ENCODE measurements around the gene HCN1.

HCN1 gene

DNA sequence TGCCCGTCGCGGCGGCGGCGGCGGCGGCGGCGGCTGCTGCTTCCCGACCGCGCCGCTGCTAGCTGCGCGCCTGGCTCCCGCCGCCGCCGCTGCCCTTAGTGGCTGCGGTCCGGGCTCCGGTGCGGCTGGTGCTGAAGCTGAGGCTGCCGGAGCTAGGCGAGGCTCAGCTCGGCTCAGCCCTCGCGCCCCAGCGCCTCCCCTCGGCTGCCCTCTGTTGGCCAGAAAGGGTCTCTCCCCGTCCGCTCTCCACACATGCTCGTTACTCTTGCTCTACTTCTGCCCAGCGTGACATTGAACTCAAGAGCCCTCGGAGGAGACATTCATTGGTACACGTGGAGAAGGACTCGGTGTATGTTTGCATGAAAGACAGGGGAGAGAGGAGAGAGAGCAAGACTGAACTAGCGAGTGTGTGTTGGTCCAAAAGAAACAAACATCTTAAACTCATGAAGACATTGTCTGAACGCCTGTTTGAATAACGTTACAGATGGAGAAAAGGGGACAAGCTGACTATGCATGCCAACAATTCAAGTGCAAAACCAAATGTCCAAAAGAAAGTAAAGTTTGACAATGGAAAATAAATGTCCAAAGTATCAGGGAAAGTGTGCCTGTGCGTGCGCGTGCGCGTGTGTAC lies at the start of gene HCN1:
Gene HCN1, minus strand, starts transcription at position 175 of the 631 bp plus-strand sequence.
- no peak for DNase-seq (ENCODE audit: low read depth in 2 of 2)

DNA sequence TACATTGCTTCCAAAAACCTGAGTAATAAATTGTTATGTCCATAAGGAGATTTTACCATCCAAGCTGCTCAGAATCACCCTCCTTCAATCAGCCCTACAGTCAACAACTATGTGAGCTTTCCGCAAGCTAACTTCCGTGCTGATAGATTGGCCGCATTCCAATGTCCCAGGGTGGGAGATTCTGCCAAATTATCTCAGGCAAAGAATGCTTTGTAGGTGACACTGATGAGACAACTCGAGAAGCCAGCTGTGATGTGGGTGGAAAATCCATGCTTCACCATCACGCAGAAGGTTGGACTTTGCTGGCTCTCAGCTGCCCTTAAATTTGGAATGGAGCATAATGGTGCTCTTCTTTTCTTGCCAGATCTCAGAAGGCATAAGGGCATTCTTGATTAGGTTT lies 44.9 kb upstream of the HCN1 start:
- DNase-seq (ENCODE audit: low read depth in 2 of 2) = no peak

GRCh38 chr5:45737153-45737552 lies 41.0 kb upstream of the HCN1 start:
- DNase-seq (ENCODE audit: low read depth in 2 of 2) = no peak

- no peak for DNase-seq (ENCODE audit: low read depth in 2 of 2)
These were observed 29.4 kb upstream of the HCN1 start for GRCh38 chr5:45725537-45725936.

DNA sequence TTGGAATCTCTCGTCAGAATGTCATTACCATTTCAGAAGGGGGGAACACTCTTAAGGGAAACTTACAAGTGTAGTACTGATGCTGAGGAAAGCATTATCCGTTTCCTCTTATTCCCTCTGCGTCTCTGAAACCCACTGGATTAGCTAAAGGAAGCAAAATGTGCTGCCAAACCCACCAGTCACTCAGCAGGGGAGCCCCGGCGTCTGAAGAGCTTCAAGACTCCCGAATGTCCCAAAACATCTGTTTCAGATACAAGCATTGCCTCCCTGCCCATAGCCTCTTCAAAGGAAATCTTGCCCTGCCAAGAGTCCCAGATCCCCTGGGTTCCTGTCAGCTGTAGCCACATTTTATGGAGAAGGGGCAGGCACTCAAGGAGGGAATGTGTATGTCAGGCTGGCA lies 1.0 kb upstream of the HCN1 start:
- no peak for DNase-seq (ENCODE audit: low read depth in 2 of 2)

- no peak for DNase-seq (ENCODE audit: low read depth in 2 of 2)
These were observed 400 bp downstream of the HCN1 start for GRCh38 chr5:45695804-45696156.

DNA sequence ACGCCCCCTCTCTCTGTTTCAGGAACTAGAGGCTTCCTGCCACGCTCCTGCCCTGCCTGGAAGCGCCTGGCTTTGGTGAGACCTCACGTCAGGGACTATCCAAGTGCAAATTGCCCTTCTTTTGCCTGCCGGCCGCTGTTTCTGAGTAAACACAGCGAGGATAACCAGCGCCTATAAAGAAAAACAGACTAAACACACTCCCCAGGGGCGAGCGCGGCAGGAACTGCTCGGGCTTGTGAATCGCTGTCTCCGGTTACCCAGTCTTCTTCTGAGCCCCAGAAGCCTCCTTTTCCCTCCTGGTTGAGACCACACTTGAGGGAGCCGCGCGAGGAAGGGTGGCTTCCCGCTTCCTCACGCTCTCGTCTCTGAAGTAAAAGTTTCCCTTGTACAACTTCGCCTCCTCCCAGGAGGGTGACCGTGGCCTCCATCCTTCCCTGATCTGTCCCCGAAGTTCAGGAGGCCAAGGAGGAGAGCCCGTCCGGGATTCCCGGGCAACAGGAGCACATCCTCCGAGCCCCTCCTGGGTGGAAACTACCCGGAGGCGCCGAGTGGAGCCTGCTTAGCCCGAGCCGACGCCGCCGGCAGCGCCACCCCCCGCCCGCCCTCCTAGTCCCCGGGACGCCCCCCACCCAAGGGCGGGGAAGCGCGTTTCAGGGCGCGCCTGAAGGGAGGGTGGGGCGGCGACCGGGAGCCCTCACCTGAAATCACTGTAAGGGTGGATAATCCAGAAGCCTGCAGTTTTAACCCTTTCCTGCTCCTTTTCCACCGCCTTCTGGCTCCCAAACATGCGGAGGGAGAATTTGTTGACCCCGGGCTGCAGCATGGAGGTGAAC lies 993 bp downstream of the HCN1 start:
- DNase-seq (ENCODE audit: low read depth in 2 of 2) = no peak

- no peak for DNase-seq (ENCODE audit: low read depth in 2 of 2)
These were observed 1.8 kb downstream of the HCN1 start for GRCh38 chr5:45694255-45694814.

GRCh38 chr5:45692481-45692880 lies 3.7 kb downstream of the HCN1 start:
- no peak for DNase-seq (ENCODE audit: low read depth in 2 of 2)

DNA sequence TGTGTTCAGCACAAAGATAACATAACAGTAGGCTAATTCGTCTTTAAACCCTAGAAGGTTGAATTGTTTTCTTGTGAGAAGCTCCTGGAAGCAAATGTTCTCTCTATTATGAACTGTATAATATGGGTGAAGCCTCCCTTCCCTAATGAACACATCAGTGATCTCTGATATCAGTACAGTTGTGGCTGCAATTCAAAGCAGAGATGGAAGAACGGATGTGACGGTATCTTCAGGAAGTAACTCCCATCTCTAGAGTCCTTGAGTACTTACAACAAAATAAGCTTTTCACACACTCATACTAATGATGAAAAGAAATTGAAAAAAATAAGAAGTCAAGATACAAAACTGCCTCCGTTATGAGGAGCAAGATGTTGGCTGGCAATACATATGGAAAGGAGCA lies 4.5 kb downstream of the HCN1 start:
- no peak for DNase-seq (ENCODE audit: low read depth in 2 of 2)

DNA sequence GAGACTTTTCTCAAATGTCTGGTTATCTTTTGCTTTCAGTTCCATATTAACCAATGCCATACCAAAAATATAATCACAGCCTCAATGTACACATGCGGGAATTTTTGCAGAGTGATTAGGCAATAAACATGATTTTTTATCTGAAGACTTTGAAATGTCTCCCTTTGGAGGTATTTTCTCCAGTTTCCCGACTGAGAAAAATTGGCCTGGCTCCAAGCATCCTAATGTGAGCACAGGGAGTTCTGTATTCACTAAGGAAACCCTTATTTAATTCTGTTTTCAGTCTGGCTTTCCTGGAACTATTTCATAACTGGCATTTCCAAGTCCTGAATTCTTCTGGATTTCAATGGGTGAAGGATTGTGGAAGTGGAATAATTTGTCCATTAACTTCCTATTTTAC lies 8.5 kb downstream of the HCN1 start:
- DNase-seq (ENCODE audit: low read depth in 2 of 2) = no peak

- no peak for DNase-seq (ENCODE audit: low read depth in 2 of 2)
These were observed 9.6 kb downstream of the HCN1 start for GRCh38 chr5:45686620-45687019.

- no peak for DNase-seq (ENCODE audit: low read depth in 2 of 2)
These were observed 12.1 kb downstream of the HCN1 start for GRCh38 chr5:45684118-45684517.

GRCh38 chr5:45680950-45681349 lies 15.2 kb downstream of the HCN1 start:
- DNase-seq (ENCODE audit: low read depth in 2 of 2) = no peak

DNA sequence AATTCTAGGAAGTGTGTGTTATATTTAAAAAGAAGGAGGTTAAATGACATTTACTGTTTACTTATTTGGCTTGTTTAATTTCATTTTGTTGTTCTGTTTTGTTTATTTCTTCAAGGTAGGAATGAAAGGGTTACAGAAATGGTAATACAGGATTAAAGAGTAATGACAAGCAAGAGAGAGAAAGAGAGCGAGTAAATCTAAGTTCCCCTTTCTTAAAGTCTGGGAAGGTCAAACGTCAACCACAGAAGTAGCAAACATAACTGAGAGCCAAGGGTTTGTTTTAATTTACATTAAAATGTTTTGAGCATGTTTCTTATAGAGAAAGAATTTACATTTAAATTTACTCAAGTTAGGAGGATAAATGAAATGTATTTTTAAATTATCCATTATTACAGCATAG lies 18.7 kb downstream of the HCN1 start:
- no peak for DNase-seq (ENCODE audit: low read depth in 2 of 2)

DNA sequence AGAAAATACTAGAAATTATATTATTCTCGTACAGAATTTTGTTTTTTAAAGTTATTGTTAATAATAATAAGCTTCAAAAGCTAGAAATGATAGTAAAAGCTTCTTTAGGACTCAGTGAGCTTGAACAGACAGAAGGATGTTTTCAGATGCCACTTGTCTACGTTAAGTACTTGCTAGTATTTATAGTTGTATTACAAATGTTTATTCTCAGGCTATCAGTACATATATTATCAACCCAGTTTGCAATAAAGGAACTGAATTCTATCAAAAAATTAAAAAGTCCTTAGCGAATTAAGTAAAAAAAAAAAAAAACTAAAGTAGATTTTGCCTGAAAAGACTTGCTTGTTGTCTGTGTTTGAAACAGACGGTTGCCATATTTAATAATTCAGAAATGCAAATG lies 23.9 kb downstream of the HCN1 start:
- no peak for DNase-seq (ENCODE audit: low read depth in 2 of 2)

DNA sequence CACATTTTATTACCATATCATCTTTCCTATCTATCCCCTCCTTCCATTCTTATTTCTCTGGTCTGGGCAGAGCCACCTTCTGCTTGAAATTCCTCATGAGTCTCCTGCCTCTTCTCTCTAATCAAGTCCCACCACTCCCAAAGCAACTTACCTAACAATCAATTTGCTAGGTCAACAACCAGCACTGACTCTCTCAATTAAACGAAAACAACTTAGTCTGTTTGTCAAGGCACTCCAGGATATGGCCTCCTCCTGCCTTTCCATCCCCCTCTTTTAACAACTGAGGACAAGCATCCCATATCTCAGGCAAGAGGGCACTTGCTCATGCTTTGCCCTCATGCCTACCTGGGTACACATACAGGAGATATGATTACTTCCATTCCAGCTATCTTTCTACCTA lies 47.4 kb downstream of the HCN1 start:
- DNase-seq (ENCODE audit: low read depth in 2 of 2) = no peak

- no peak for DNase-seq (ENCODE audit: low read depth in 2 of 2)
These were observed 53.1 kb downstream of the HCN1 start for GRCh38 chr5:45643056-45643455.

DNA sequence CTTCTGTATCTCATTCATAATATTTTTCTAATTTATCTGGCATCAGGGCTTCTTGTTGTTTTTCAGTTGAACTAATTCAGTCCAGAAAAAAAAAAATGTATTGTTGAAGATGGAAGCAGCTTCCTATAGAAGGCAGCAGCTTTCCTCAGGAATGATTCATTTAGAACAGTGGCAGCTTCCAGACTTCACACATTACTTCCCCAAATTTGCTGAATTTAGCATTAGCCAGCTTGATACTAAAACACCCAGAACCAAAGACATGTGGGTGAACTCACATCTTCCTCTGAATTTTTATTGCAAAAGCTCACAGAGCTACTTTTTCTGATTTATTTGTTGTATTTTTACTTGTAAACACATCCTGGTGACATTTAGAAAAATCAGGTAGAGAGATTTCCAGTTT lies 53.8 kb downstream of the HCN1 start:
- DNase-seq (ENCODE audit: low read depth in 2 of 2) = no peak

- no peak for DNase-seq (ENCODE audit: low read depth in 2 of 2)
These were observed 57.1 kb downstream of the HCN1 start for GRCh38 chr5:45639040-45639439.

- no peak for DNase-seq (ENCODE audit: low read depth in 2 of 2)
These were observed 69.0 kb downstream of the HCN1 start for GRCh38 chr5:45627076-45627656.

- DNase-seq (ENCODE audit: low read depth in 2 of 2) = no peak
These were observed 72.3 kb downstream of the HCN1 start for GRCh38 chr5:45623832-45624231.

- no peak for DNase-seq (ENCODE audit: low read depth in 2 of 2)
These were observed 73.8 kb downstream of the HCN1 start for GRCh38 chr5:45622365-45622764.
